Common myeloid progenitor, CD34-positive (primary cell): ENCODE measurements around the gene FUT3.
"Not testable (repeated sequence)": the region's sequence is repeated elsewhere in the genome, so short reads cannot be mapped to it uniquely, and the experiment has no call there.

Experiments
- CTCF ChIA-PET: fragments of 350-600 bp; sonication (Branson Sonifier 250); formaldehyde crosslinking; loops from one replicate; lab custom pipeline; 2021; ENCODE audit warnings: antibody characterized with exemption; lab: Charles Lee
- POLR2A ChIA-PET: fragments of 350-600 bp; sonication (Branson Sonifier 250); formaldehyde crosslinking; loops from one replicate; lab custom pipeline; 2021; ENCODE audit warnings: antibody characterized with exemption; lab: Charles Lee
- DNase-seq, 3 donors: peaks; one replicate each; pipeline versions ENCODE4 v3.0.0 to v3.0.0-alpha.2; 2013
- H3K27ac ChIP-seq, 2 experiments: 1 replicate in 1 of 2; 2 replicates in 1 of 2; pipeline ENCODE4 v1.7.0; 2013; ENCODE audit warnings: inconsistent platforms in 2 of 2, low read length in 2 of 2, mild to moderate bottlenecking in 2 of 2, low read depth in 1 of 2, moderate library complexity in 1 of 2; ENCODE audit not compliant: severe bottlenecking in 2 of 2, insufficient read depth in 1 of 2, poor library complexity in 1 of 2
- H3K27me3 ChIP-seq, 5 experiments: replicated peaks in 2 of 5; 1 replicate in 3 of 5; 2 replicates in 2 of 5; pipeline versions ENCODE4 v1.6.1 to v1.7.0; 2013; ENCODE audit warnings: low read length in 4 of 5, mild to moderate bottlenecking in 2 of 5, moderate library complexity in 2 of 5, inconsistent platforms in 1 of 5; ENCODE audit not compliant: insufficient read depth in 5 of 5, control insufficient read depth in 4 of 5
- H3K36me3 ChIP-seq, 4 experiments: 1 replicate in 2 of 4; 2 replicates in 2 of 4; pipeline versions ENCODE4 v1.6.1 to v1.7.0; 2013; ENCODE audit warnings: low read length in 3 of 4, control low read depth in 1 of 4, mild to moderate bottlenecking in 1 of 4; ENCODE audit not compliant: control insufficient read depth in 4 of 4, insufficient read depth in 4 of 4
- H3K4me1 ChIP-seq, 4 experiments: 1 replicate in 3 of 4; 2 replicates in 1 of 4; pipeline versions ENCODE4 v1.6.1 to v1.7.1; 2013; ENCODE audit warnings: low read length in 3 of 4, mild to moderate bottlenecking in 3 of 4, control low read depth in 1 of 4, inconsistent platforms in 1 of 4, moderate library complexity in 1 of 4; ENCODE audit not compliant: control insufficient read depth in 4 of 4, insufficient read depth in 4 of 4; ENCODE audit errors: control extremely low read depth in 1 of 4
- H3K4me3 ChIP-seq, 7 experiments: 1 replicate in 4 of 7; 2 replicates in 3 of 7; pipeline versions ENCODE4 v1.5.1 to v1.7.0; 2013; ENCODE audit warnings: mild to moderate bottlenecking in 7 of 7, low read length in 6 of 7, moderate library complexity in 6 of 7, inconsistent platforms in 2 of 7, low read depth in 2 of 7, control low read depth in 1 of 7; ENCODE audit not compliant: insufficient read depth in 4 of 7, control insufficient read depth in 1 of 7; ENCODE audit errors: extremely low read depth in 1 of 7
- H3K9me3 ChIP-seq, 5 experiments: 1 replicate in 4 of 5; 2 replicates in 1 of 5; pipeline versions ENCODE4 v1.6.1 to v1.7.1; 2013; ENCODE audit warnings: low read length in 4 of 5, mild to moderate bottlenecking in 2 of 5, inconsistent platforms in 1 of 5, low read depth in 1 of 5, moderate library complexity in 1 of 5; ENCODE audit not compliant: control insufficient read depth in 4 of 5, insufficient read depth in 2 of 5; ENCODE audit errors: control extremely low read depth in 1 of 5
- WGBS: methylation state at CpG from one replicate; pipeline ENCODE4 v1.1.5; 2013; ENCODE audit not compliant: insufficient coverage; 5-methylcytosine and 5-hydroxymethylcytosine counted together

FUT3 gene

DNA sequence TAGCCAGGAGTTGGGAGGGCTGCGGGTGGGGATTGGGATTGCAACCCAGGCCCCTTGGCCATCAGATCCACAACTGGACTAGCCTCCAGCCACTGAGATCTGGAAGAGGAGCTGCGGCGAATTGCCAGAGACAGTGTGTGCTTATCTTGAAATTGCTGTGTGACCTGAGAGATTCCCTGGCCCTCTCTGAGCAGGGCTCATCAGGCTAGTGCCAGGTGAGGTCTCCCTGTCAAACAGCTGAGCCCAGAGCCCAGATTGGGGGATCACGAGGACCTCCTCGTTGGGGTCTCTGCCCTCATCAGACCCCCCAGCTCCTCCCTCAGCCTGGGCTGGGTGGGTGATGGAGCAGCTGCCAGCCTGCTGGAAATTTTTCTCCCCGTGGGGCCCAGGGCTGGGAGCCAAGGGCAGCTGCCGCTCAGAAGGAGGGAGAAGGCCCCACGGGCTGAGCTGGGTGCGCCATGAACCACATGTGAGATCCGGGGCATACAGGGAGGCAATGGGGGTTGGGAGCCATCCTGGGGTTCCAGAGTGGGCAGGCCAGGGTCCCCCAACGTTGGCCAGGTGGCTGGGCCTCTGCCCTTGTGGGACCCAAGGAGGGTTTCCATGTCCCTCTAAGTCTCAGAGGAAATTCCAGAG lies 11.9 kb upstream of the FUT3 start:
- no peak for DNase-seq
- ChIA-PET POLR2A (no interaction called here), CTCF (no interaction called here)
- 84% methylated on average over 10 of the region's 11 CpGs for WGBS
- H3K4me3 ChIP-seq, result no peak overlapping the region
- no peak overlapping the region for H3K27ac ChIP-seq
- no peaks in the 10 kb centered on the region for H3K4me1 ChIP-seq
- H3K27me3 ChIP-seq, result no peaks in the 10 kb centered on the region
- H3K9me3 ChIP-seq, result no peaks in the 10 kb centered on the region
- no peaks in the 10 kb centered on the region for H3K36me3 ChIP-seq

DNA sequence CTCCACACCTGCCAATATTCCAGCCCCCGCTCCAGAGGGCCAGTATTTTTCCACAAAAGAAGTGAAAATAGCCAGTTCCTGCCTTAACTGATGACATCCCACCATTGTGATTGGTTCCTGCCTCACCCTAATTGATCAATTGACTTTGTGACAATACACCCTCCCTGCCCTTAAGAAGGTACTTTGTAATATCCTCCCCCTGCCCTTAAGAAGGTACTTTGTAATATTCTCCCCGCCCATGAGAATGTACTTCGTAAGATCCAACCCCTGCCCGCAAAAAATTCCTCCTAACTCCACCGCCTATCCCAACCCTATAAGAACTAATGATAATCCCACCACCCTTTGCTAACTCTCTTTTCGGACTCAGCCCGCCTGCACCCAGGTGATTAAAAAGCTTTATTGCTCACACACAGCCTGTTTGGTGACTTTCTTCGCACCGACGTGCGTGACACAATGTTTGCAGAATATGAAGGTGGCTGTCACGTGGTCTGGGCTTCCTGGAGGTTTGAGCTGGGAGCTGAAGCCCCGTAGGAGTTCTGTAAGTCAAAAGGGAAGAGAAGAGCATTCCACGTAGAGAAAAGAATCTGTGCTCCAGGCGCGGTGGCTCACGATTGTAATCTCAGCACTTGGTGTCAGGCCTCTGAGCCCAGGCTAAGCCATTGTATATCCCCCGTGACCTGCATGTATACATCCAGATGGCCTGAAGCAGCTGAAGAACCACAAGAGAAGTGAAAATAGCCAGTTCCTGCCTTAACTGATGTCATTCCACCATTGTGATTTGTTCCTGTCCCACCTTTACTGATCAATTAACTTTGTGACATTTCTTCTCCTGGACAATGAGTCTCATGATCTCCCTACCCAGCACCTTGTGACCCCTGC lies 6.2 kb upstream of the FUT3 start:
- Histone ChIP-seq H3K27me3 (no peaks in the 10 kb centered on the region), H3K4me1 (peaks cover 0 to 5% (median 1%) of the 10 kb centered on the region in 4 experiments), H3K27ac (no peak overlapping the region), H3K36me3 (no peaks in the 10 kb centered on the region), H3K9me3 (no peaks in the 10 kb centered on the region), H3K4me3 (no peak overlapping the region)
- no peak for DNase-seq
- ChIA-PET CTCF (no interaction called here), POLR2A (no interaction called here)
- WGBS, result 95% methylated on average over 16 of the region's 18 CpGs

DNA sequence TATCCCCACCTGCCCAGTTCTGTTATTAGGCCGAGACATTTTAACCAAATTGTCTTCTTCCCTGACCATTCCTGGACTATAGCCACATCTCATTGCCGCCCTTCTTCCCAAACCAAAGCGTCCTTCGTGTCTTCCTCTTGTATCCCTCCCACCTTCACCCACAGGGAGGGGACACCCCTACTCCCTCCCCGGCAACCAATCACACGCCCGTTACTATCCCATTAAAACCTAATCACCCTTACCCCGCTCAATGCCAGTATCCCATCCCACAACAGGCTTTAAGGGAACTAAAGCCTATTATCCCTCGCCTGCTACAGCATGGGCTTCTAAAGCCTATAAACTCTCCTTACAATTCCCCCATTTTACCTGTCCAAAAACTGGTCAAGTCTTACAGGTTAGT lies 3.9 kb upstream of the FUT3 start:
- H3K36me3 ChIP-seq, H3K27ac ChIP-seq, H3K9me3 ChIP-seq, H3K27me3 ChIP-seq, DNase-seq, CTCF ChIA-PET, POLR2A ChIA-PET, H3K4me3 ChIP-seq: not testable (repeated sequence)
- WGBS, result 98% methylated on average over 9 of the region's 9 CpGs
- H3K4me1 ChIP-seq, result peaks cover 0 to 17% (median 3%) of the 10 kb centered on the region in 4 experiments

DNA sequence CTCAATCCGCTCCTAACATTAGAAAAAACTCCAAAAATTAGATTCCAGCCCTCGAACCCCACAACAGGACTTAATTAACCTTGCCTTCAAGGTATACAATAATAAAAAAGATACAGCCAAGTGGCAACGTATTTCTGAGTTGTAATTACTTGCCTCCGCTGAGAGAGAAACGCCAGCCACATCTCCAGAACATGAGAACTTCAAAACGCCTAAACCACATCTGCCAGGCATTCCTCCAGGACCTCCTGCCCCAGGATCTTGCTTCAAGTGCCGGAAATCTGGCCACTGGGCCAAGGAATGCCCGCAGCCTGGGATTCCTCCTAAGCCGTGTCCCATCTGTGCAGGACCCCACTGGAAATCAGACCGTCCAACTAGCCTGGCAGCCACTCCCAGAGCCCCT lies 2.9 kb upstream of the FUT3 start:
- peaks cover 0 to 18% (median 3%) of the 10 kb centered on the region in 4 experiments for H3K4me1 ChIP-seq
- DNase-seq, H3K4me3 ChIP-seq, H3K27me3 ChIP-seq, H3K36me3 ChIP-seq, CTCF ChIA-PET, POLR2A ChIA-PET, H3K9me3 ChIP-seq, H3K27ac ChIP-seq: not testable (repeated sequence)
- WGBS, result 93% methylated on average over 10 of the region's 10 CpGs

DNA sequence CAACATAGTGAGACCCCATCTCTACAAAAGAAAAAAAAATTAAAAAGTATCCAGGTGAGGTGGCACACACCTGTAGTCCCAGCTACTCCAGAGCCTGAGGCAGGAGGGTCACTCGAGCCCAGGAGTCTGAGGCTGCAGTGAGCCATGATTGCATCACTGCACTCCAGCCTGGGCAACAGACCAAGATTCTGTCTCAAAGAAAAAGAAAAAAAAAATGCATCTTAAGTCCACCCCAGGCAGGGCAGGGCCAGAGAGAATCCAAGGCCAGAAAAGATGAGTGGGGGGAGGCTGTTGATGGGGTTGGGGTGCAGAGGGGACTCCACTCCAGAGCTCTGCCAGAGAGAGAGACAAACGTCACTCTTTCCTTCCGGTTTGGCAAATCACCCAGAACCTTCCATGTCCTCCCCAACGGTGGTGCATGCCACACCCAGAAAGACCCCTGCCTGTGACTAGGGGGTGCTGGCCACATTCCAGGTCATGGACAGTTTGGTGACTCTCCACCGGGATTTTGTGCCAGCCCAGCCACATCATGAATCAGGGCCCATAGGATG lies 431 bp downstream of the FUT3 start:
- H3K27ac ChIP-seq, result no peak overlapping the region
- CTCF ChIA-PET, result interaction anchor here (0.7 kb wide), 1 partner anchor 47 kb away, joined by 3 read pairs; no protein-coding TSS in a partner anchor
- POLR2A ChIA-PET, result interaction anchor here (0.7 kb wide), 1 partner anchor 846 kb away, joined by 3 read pairs; no protein-coding TSS in a partner anchor
- peaks cover 0 to 18% (median 3%) of the 10 kb centered on the region in 4 experiments for H3K4me1 ChIP-seq
- WGBS, result 53% methylated on average over 4 of the region's 5 CpGs
- no peaks in the 10 kb centered on the region for H3K36me3 ChIP-seq
- no peaks in the 10 kb centered on the region for H3K27me3 ChIP-seq
- H3K9me3 ChIP-seq, result no peaks in the 10 kb centered on the region
- no peak overlapping the region for H3K4me3 ChIP-seq
- DNase-seq, result peak in 2 of 3 donors; percentile 50 to 65

- no peaks in the 10 kb centered on the region for H3K27me3 ChIP-seq
- no peak overlapping the region for H3K27ac ChIP-seq
- H3K9me3 ChIP-seq, result no peaks in the 10 kb centered on the region
- peaks cover 0 to 18% (median 3%) of the 10 kb centered on the region in 4 experiments for H3K4me1 ChIP-seq
- H3K4me3 ChIP-seq, result no peak overlapping the region
- H3K36me3 ChIP-seq, result no peaks in the 10 kb centered on the region
- ChIA-PET POLR2A (no interaction called here), CTCF (interaction anchor here (0.7 kb wide), 1 partner anchor 46 kb away, joined by 3 read pairs; no protein-coding TSS in a partner anchor)
- DNase-seq, result no peak
- WGBS, result 97% methylated on average over 6 of the region's 6 CpGs
These were observed 1.1 kb downstream of the FUT3 start for GRCh38 chr19:5850189-5850588.

DNA sequence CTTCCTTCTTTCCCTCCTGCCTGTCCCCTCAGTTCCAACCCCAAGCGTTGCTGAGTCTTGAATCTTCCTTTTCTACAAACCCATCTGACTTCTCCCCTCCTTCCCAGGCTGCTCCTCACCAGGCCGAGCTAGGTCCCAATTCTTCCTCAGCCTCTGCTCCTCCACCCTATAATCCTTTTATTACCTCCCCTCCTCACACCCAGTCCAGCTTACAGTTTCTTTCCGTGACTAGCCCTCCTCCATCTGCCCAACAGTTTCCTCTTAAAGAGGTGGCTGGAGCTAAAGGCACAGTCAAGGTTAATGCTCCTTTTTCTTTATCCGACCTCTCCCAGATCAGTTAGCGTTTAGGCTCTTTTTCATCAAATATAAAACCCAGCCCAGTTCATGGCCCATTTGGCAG lies 2.6 kb downstream of the FUT3 start:
- POLR2A ChIA-PET, CTCF ChIA-PET: not testable (repeated sequence)
- 91% methylated on average over 5 of the region's 5 CpGs for WGBS

More for the DNA sequence above, 2.6 kb downstream of the FUT3 start:
- not testable (repeated sequence) for DNase-seq, H3K27ac ChIP-seq, H3K9me3 ChIP-seq, H3K36me3 ChIP-seq, H3K27me3 ChIP-seq, H3K4me3 ChIP-seq
- peaks cover 0 to 15% (median 1%) of the 10 kb centered on the region in 4 experiments for H3K4me1 ChIP-seq
